A673 (cell line): ENCODE results near the gene ECSCR. TPM values are rescaled to one million over a fixed set of nuclear protein-coding genes. Genes with fewer than 3 reads are reported as not detected.
"Not testable (repeated sequence)": the region's sequence is repeated elsewhere in the genome, so short reads cannot be mapped to it uniquely, and the experiment has no call there.

Experiments
- BruUV-seq: library from RNA; stranded (reverse); fragments of 400-500 nt; replicated peaks from 2 replicates; lab custom pipeline; 2021; lab: Mats Ljungman, UMichigan
- CTCF ChIA-PET: fragments of 300-600 bp; sonication (Branson Sonifier 250); formaldehyde crosslinking; loops from one replicate; lab custom pipeline; 2022; ENCODE audit warnings: antibody characterized with exemption; lab: Charles Lee
- POLR2A ChIA-PET: fragments of 300-600 bp; sonication (Branson Sonifier 250); formaldehyde crosslinking; loops from one replicate; lab custom pipeline; 2022; ENCODE audit warnings: antibody characterized with exemption; ENCODE audit not compliant: low non-redundant PET; lab: Charles Lee
- DNase-seq: peaks from one replicate; pipeline ENCODE4 v3.0.0-alpha.2; 2015; ENCODE audit warnings: low spot score
- H3K27ac ChIP-seq: fragments of 200-600 bp; sonication (generic); 2 replicates; pipeline ENCODE4 v1.5.1; 2016; ENCODE audit warnings: mixed run types, low read depth, mild to moderate bottlenecking, mixed read lengths, antibody characterized with exemption, low read length; ENCODE audit not compliant: poor library complexity, severe bottlenecking
- H3K27me3 ChIP-seq: fragments of 200-600 bp; sonication (generic); replicated peaks from 2 replicates; pipeline ENCODE4 v1.6.1; 2017; ENCODE audit warnings: mixed run types, low read depth, mild to moderate bottlenecking, mixed read lengths, antibody characterized with exemption, low read length; ENCODE audit not compliant: insufficient read depth, poor library complexity
- H3K36me3 ChIP-seq: fragments of 200-600 bp; sonication (generic); 2 replicates; pipeline ENCODE4 v1.6.1; 2016; ENCODE audit warnings: mixed run types, mild to moderate bottlenecking, mixed read lengths, antibody characterized with exemption, low read length; ENCODE audit not compliant: insufficient read depth, poor library complexity, severe bottlenecking
- H3K4me1 ChIP-seq: fragments of 200-600 bp; sonication (generic); 2 replicates; pipeline ENCODE4 v1.6.1; 2017; ENCODE audit warnings: mixed run types, mild to moderate bottlenecking, mixed read lengths, antibody characterized with exemption, low read length; ENCODE audit not compliant: insufficient read depth, poor library complexity, severe bottlenecking
- H3K4me3 ChIP-seq: fragments of 200-600 bp; sonication (generic); 2 replicates; pipeline ENCODE4 v1.5.1; 2016; ENCODE audit warnings: low read depth, mixed run types, mild to moderate bottlenecking, mixed read lengths, low read length; ENCODE audit not compliant: poor library complexity, severe bottlenecking
- H3K9me3 ChIP-seq: fragments of 200-600 bp; sonication (generic); 2 replicates; pipeline ENCODE4 v1.6.1; 2016; ENCODE audit warnings: mixed run types, low read depth, mild to moderate bottlenecking, mixed read lengths, antibody characterized with exemption, low read length; ENCODE audit not compliant: poor library complexity, severe bottlenecking
- EZH2 ChIP-seq: fragments of 200-600 bp; sonication (generic); IDR thresholded peaks from 2 replicates; pipeline ENCODE4 v1.6.1; 2017; ENCODE audit warnings: borderline replicate concordance, low read depth, mild to moderate bottlenecking, mixed read lengths, antibody characterized with exemption, low read length; ENCODE audit not compliant: poor library complexity, severe bottlenecking
- intact Hi-C: fragments of 100-400 bp; cut with micrococcal nuclease; formaldehyde crosslinking; loops from one replicate; pipeline ENCODE4 v1.10.0; 2022; ENCODE audit not compliant: unreplicated experiment
- total RNA-seq: library from RNA; stranded (reverse); gene quantifications from 2 replicates; pipeline ENCODE4 v1.2.3, GENCODE V29; 2021
- TF ChIP-seq, protein P1 (sequence below): fragments of 300-800, 200-600 bp; sonication (generic); conservative IDR thresholded peaks from 2 replicates; pipeline ENCODE4 v1.5.1; 2017; ENCODE audit warnings: low read depth, mild to moderate bottlenecking, antibody characterized with exemption, low read length, moderate library complexity, mixed read lengths

The ECSCR gene
- total RNA-seq, 1 experiment from 2014 or later: 1.6 TPM

DNA sequence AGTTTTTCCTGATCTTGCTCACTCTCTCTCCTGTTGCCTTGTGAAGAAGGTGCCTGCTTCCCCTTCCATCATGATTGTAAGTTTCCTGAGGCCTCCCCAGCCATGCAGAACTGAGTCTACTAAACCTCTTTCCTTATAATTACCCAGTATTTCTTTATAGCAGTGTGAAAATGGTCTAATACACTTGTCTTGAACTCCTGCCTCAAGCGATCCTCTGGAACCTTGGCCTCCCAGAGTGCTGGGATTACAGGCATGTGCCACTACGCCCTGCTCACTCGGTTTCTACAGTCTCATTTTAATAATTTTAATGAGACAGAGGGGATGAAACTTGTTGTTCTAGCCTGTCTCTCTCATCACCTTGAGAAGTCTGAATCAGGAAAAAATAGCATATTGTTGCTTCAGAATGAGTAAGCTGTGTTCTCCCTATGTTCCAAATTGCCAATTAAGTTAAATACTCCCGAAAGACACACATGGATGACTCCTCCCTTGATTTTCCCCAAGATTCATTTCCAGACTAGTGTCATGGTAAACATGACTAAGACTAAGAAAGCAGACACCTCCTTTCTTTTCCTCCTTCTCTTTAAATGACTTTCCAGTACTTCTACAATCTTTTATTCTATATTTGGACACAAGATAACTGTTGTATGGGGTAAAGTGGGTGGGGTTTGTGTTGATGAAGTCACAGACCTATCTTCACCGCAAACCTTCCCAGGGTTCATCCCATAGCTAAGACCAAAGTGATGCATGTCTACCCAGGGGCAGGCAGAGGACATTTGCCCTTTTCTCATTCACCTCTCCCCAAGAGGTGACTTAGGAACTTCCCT, 15.4 kb downstream of the ECSCR start:
- Histone ChIP-seq H3K4me3 (no peak overlapping the region), H3K27me3 (no peaks in the 10 kb centered on the region), H3K9me3 (no peaks in the 10 kb centered on the region), H3K27ac (no peak overlapping the region), H3K4me1 (peaks cover 5% of the 10 kb centered on the region), H3K36me3 (no peaks in the 10 kb centered on the region)
- DNase-seq: no peak
- intact Hi-C loops: no loop called here
- ChIA-PET POLR2A (no interaction called here), CTCF (no interaction called here)
- TF ChIP-seq, protein P1, sequence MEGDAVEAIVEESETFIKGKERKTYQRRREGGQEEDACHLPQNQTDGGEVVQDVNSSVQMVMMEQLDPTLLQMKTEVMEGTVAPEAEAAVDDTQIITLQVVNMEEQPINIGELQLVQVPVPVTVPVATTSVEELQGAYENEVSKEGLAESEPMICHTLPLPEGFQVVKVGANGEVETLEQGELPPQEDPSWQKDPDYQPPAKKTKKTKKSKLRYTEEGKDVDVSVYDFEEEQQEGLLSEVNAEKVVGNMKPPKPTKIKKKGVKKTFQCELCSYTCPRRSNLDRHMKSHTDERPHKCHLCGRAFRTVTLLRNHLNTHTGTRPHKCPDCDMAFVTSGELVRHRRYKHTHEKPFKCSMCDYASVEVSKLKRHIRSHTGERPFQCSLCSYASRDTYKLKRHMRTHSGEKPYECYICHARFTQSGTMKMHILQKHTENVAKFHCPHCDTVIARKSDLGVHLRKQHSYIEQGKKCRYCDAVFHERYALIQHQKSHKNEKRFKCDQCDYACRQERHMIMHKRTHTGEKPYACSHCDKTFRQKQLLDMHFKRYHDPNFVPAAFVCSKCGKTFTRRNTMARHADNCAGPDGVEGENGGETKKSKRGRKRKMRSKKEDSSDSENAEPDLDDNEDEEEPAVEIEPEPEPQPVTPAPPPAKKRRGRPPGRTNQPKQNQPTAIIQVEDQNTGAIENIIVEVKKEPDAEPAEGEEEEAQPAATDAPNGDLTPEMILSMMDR: no peak
- no peak for TF ChIP-seq EZH2
- no TSS peak for BruUV-seq

- ChIA-PET POLR2A (no interaction called here), CTCF (no interaction called here)
- intact Hi-C loops: no loop called here
- Histone ChIP-seq H3K4me1 (peaks cover 5% of the 10 kb centered on the region), H3K36me3 (no peaks in the 10 kb centered on the region), H3K4me3 (no peak overlapping the region), H3K27me3 (no peaks in the 10 kb centered on the region), H3K27ac (no peak overlapping the region), H3K9me3 (no peaks in the 10 kb centered on the region)
- BruUV-seq: no TSS peak
- TF ChIP-seq, protein P1: no peak
- TF ChIP-seq EZH2: no peak
- DNase-seq: no peak
Measured at GRCh38 chr5:139445325-139446170, 17.0 kb downstream of the ECSCR start.

DNA sequence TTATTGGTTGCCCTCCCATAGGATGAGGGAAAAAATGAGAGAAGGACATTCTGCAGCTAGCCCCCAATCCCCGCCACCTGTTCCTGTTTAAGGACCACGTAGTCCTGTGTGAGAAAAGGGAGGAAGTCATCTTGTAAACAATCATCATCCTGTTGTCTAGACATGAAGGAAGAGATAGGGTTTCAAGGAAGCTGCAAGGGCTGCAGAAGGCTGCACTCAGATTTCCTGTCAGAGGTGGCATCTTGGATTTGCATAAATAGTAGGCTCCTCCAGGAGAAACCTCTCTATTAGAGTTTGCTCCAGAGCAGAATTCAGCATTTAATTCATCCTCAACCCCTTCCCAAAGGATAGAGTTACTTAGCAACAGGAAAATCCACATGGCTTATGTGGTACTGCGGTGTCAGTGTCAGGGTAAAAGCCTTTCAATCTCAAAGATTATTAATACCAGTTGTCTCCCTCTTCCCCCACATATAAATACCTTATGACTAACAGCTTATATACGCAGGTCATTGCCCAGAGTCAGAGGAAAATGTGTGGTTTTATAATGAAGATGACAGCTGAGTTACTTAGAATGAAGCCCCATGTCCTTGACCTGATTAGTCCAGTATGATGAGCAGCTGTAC, 18.6 kb downstream of the ECSCR start:
- intact Hi-C loops: no loop called here
- no peak overlapping the region for H3K27ac ChIP-seq
- no TSS peak for BruUV-seq

DNA sequence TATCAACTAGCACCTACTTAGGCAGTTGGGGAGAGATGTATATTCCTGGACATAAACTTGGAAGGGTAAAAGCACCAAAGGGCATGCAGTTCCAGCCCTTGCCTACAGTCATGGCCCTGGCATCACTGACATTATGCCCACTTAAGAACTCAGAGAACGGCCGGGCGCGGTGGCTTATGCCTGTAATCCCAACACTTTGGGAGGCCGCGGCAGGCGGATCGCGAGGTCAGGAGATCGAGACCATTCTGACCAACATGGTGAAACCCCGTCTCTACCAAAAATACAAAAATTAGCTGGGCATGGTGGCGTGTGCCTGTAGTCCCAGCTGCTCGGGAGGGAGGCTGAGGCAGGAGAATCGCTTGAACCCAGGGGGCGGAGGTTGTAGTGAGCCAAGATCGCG, 22.1 kb downstream of the ECSCR start:
- peaks cover 14% of the 10 kb centered on the region for H3K4me1 ChIP-seq
- H3K27ac ChIP-seq, DNase-seq, intact Hi-C loops, BruUV-seq, CTCF ChIA-PET, H3K4me3 ChIP-seq, H3K27me3 ChIP-seq, H3K9me3 ChIP-seq, H3K36me3 ChIP-seq: not testable (repeated sequence)
- POLR2A ChIA-PET: interaction anchor here (0.7 kb wide), 1 partner anchor 17 kb away, joined by 3 read pairs; no protein-coding TSS in a partner anchor

More for the DNA sequence above, 18.6 kb downstream of the ECSCR start:
- peaks cover 10% of the 10 kb centered on the region for H3K4me1 ChIP-seq
- H3K4me3 ChIP-seq: no peak overlapping the region
- no peaks in the 10 kb centered on the region for H3K36me3 ChIP-seq
- ChIA-PET POLR2A (no interaction called here), CTCF (no interaction called here)
- no peaks in the 10 kb centered on the region for H3K27me3 ChIP-seq
- no peak for DNase-seq
- H3K9me3 ChIP-seq: no peaks in the 10 kb centered on the region
- TF ChIP-seq EZH2: no peak
- TF ChIP-seq, protein P1: no peak
